HG03025 (cell line): ENCODE data around the gene TMEM50B.
"Not testable (repeated sequence)": the region's sequence is repeated elsewhere in the genome, so short reads cannot be mapped to it uniquely, and the experiment has no call there.

Source experiments
- ATAC-seq: cut with Tn5 transposase; IDR thresholded peaks from one replicate; pipeline ENCODE4 v1.9.1; 2021; ENCODE audit warnings: mild to moderate bottlenecking, moderate library complexity; ENCODE audit not compliant: unreplicated experiment, low FRiP score

Gene TMEM50B

DNA sequence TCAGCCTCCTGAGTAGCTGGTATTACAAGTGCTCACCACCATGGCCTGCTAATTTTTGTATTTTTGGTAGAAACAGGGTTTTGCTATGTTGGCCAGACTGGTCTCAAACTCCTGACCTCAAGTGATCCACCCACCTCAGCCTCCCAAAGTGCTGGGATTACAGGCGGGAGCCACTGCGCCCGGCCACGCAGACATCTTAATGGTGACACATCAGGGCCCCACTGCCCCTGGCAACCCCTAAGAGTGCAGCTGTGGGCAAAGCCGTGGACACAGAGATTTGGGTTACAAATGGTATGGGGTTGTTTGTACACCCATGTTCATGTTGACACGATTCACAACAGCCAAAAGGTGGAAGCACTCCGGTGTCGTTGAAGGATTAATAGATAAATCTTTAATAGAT lies 46.8 kb downstream of the TMEM50B start:
- ATAC-seq: no peak

DNA sequence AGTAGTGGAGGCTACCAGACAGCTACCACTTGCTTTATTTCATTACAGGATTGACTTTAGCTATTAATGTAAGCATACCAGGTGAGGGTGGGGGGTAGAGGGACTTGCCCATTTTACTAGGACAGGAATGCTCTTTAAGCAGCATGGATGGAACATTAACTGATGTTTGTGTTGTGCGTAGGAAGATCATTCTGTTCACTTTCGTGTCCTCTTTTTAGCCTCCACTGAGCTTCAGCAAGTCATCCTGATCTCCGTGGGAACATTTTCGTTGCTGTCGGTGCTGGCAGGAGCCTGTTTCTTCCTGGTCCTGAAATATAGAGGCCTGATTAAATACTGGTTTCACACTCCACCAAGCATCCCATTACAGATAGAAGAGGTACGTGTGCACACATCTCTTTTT lies 47.3 kb downstream of the TMEM50B start:
- no peak for ATAC-seq

DNA sequence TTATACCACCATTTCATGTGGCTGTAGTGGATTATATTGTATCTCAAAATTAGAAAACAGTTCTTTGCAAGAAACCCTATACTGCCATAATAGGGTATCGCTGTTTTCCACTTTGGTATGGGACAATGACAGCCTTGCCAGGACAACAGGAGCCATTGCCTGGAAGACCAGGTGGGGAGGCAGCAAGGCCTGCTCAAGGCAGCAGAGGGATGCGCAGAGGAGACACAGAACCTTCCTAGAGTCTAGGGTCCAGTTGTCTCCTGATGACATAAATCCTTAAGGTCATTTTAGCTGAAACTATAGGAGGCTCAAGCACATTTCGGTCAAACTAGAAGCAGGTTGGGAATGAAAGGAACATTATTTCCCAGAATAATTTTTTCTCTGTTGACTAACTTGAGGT lies 48.9 kb downstream of the TMEM50B start:
- ATAC-seq: no peak

DNA sequence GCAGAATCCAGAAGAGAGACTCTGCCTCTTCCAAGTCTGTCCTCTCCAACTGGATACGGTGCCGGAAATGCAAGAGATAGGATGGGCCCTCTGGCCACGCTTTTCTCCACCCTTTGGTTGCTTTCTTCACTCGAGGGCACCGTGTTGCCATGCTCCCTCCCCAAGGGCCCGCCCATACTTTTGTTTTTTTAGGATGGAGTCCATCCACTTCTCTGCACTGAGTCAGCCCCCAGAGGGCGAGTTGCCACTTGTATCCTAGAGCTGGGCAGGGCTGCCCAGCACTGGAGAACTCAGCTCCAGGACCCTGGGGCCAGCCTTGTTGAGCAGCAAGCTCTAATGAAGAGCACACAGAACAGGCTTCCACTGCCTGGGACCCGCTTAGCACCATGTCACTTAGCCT lies 51.1 kb downstream of the TMEM50B start:
- ATAC-seq: no peak

DNA sequence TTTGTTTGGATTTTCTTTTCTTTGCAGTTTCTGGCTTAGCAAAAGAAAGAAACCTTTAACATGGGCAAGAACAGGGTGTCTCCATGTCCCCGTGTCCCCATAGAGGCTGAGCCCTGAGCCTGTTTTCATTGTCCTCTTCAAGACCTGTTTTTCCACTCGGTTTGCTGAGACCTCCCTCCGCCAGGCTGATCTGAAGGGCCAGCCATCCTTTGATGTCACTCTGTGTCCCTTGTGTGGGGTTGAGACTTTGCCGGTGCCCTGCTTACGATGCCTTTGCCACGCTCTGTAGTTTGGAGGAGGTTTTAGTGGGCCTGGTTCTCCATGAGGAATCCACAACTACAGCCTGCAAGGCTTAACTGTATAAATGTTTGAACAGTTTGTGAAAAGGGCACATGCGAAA lies 52.7 kb downstream of the TMEM50B start:
- ATAC-seq: no peak

DNA sequence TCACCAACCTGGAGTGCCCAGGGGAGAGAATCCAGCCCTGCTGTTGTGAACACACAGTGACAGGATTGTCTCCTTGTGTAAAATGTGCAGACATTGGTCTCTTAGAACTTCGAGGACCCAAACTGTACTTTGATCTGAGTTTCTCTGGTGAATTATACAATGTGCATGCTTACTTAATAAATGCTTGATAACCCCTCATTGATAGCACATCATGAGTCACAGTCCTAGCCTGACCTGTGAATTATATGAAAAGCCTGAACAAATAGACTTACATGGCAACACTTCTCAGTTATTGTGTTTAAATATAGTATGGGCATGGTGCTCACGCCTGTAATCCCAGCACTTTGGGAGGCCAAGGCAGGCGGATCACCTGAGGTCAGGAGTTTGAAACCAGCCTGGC lies 53.9 kb downstream of the TMEM50B start:
- no peak for ATAC-seq

DNA sequence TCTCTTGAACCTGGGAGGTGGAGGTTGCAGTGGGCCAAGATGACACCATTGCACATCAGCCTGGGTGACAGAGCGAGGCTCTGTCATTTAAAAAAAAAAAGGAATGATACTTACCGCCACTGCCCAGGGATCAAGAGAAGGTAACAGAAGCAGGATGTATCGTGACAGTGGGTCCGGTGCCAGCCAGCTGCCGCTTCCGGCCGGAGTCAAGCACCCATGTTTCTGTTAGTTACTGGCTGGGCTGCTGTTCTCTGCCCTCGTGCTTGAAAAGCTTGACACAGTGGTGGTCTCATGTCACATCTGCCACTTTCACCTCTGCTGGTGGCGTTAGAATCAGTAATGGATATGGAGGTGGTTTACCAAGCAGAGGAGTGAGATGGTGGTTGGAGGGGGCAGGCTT lies 55.6 kb downstream of the TMEM50B start:
- no peak for ATAC-seq

DNA sequence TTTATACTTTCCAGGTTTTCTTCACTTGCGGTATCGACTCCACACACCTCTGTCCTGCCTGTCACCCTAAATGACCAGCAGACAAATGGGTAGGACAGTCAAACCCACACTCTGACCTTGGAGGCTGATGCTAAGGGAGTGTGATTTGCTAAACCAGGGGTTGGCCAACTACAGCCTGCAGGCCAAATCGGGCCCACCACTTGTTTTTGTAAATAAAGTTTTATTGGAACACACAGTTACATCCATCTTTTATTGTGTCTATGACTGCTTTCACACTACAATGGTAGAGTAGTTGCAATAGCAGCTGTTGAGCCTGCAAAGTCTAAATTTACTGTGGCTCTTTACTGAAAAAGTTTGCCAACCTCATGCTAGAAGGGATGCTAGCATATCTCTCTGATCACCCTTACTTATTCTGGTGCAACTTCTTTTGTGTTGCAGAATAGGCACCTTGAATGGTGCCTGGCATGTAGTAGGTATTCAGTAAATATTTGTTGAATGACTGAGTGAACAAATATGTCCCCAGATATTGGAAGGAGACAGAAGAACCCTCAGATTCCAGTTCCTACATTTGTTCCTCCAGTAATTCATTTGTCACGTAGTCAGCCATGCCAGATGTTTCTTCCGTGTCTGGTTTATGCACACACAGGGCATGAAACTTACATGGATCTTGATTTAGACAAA lies 57.9 kb downstream of the TMEM50B start:
- ATAC-seq: no peak

DNA sequence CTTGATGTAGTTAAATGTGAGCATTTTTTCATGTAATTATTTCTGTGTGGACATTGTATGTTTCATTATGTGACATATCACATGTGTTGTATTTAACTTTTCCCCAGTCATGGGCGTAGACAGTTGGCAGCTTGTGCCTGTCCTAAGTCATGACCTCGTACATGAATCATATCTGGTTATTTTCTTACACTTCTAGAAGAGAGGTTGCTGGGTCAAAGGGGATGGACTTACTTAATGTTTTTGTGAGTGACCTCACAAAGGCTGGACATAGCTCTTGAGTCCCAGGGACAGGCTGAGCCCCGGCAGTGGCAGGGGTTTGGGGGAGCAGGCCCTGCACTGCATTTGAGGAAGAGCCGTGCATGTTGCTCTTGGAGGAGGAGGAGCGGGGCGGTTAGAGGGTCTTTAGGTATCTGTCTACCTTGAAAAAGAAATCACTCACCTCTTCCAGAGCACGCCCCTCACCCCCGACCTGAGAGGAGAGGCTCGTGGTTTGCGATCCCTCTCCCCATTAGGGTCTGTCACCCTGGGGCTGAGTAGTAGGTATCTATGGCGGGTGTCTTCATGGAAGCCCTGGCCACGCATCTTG lies 60.1 kb downstream of the TMEM50B start:
- ATAC-seq: no peak

DNA sequence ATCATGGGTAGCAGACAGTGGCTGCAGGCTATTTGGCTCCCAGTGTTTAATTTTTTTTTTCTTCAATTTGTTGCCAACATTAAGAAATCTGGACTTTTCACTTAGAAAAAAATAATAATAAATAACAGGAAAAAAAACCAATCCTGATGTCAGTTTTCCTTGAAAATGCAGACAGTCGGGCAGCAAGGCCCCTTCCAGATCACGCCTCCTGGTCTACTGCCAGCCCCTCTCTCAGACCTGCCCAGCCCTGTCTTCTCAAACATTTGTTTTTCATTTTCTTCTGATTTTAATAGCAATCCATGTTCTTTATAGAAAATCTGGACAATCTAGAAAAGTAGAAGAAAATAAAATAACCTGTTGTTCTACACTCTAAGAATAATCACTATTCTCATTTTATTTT lies 61.1 kb downstream of the TMEM50B start:
- ATAC-seq: no peak

DNA sequence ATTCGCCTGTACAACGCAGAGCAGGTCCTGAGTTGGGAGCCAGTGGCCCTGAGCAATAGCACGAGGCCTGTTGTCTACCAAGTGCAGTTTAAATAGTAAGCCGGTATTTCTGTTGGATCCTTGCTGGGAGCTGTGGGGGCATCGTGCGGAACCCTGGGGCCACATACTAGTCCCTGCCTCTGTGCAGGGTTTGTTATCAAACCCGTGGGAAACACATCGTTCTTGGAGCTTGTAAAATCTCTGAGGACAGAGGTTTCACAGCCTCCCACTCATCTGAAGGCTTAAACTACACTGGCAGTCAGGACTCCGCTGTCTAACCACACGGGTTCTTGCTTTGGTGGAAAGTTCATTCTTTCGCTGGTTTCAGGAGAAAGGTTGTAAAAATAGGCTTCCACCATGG lies 64.8 kb downstream of the TMEM50B start:
- ATAC-seq: no peak

DNA sequence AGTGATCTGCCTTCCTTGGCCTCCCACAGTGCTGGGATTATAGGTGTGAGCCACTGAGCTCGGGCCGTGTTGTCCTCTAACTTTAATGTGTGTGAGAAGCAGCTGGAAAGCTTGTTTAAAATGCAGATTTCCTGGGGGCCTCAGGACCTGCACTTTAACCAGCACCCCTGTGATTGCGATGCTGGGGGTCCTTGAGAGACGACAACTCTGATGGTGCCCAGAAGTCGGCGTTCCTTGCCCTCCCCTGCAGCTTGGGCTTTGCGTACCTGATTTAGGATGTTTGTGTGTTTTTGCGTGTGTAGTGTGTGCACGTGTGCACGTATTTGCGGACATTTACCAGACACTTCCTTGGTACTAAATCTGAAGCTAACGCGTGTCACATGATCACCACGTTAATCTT lies 65.7 kb downstream of the TMEM50B start:
- ATAC-seq: no peak

DNA sequence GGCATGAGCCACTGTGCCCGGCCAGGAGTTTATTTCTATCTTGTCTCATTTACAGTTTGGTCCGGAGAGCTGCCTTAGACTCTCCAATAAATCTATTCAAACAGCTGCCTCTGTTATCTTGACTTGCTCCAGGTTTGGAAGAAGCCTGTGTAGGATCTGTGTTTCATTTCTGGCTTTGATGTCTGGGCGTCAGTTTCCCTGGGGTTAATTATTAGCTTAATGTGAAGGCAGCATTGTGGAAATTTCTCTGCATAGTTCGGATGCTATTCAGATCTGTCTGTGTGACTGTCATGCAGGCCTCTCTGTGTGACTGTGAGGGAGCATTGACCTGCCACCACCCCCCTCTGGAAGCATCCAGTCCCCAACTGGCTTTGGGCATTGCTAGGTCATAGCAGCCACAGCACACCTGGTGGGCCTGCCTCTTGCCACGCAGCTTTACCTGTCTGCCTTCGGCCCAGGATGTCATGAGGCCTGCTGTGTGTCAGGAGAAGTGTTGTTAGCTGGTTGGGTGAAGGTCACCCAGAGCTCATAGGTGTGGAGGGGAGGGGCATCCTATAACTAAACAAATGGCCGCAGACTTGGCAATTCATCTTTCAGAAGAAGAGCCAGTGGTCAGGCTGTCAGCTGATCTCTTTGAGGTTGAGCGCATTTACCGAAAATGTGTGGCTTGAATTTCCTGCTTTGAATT lies 66.8 kb downstream of the TMEM50B start:
- ATAC-seq: no peak

DNA sequence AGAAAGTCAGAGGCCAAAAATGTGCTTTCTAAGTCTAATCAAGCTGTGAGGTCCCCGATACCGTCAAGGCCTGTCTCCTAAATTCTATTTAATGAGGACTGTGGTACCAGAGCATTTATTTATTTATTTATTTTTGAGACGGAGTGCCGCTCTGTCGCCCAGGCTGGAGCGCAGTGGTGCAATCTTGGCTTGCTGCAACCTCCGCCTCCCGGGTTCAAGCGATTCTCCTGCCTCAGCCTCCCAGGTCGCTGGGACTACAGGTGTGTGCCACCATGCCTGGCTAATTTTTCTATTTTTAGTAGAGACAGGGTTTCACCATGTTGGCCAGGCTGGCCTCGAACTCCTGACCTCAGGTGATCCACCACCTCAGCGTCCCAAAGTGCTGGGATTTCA lies 67.3 kb downstream of the TMEM50B start:
- not testable (repeated sequence) for ATAC-seq

DNA sequence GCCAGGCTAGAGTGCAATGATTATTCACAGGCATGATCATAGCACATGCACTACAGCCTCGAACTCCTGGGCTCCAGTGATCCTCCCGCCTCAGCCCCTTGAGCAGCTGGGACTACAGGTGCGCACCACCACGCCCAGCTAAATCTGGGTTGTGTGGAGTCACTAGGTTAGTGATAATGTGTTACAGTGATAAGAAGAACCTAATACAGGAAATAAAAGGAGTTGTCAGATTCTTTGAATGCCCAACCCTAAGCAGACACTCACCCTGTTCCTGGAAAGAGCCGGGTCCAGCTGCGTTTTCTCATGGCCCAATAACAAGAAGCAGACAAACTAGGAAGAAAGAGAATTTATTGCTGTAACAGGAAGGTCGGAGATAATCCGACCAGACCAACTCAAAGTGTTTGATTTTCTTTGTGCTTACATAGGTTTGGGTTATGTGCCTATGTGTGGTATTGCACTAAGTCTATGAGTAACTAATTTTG lies 67.8 kb downstream of the TMEM50B start:
- no peak for ATAC-seq

DNA sequence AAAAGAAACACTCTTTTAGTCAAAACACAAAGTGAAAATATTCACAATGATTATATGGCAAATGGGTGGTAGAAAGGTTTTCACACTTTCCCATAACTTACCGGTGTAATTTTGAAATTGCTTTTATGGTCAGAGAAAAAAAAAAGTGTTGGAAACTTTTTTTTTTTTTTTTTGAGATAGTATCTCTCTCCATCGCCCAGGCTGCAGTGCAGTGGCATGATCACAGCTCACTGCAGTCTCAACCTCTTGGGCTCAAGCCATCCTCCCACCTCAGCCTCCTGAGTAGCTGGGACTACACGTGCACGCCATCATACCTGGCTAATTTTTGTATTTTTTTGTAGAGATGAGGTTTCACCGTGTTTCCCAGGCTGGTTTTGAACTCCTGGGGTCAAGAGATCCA lies 73.3 kb downstream of the TMEM50B start:
- ATAC-seq: no peak

DNA sequence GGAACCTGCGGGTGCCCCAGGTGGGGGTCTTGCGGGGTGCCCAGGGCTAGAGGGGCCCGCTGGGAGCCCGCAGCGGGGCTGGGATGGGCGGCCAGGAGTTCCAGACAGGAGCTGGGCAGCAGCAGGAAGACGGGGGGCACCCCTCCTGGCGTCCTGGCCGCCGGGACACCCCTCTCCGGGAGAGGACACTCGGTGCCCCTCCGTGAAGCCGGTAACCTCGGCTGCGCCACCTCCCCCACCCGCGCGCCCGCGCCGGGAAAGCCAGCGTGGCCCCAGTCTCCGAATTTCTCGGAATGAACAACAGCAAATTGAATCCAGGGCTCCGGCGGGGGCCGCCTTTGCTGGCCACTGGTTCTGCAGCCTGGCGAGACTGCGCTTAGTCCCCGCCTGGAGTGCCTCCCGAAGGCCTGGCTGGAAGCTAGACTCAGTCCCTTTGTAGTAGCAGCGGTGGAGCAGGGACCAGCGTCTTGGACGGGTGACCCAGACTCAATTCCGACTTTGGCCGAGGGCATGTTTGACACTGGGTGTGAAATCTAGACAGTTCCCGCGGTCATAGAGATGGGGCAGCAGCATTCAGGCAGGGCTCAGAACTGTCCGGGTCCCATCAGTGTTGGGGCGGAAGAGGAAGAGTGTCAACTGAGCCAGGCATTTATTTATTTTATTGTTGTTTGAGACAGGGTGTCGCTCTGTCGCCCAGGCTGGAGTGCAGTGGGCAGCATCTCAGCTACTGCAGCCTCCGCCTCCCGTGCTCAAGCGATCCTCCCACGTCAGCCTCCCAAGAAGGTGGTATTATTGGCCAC lies 75.8 kb downstream of the TMEM50B start:
- ATAC-seq: no peak

DNA sequence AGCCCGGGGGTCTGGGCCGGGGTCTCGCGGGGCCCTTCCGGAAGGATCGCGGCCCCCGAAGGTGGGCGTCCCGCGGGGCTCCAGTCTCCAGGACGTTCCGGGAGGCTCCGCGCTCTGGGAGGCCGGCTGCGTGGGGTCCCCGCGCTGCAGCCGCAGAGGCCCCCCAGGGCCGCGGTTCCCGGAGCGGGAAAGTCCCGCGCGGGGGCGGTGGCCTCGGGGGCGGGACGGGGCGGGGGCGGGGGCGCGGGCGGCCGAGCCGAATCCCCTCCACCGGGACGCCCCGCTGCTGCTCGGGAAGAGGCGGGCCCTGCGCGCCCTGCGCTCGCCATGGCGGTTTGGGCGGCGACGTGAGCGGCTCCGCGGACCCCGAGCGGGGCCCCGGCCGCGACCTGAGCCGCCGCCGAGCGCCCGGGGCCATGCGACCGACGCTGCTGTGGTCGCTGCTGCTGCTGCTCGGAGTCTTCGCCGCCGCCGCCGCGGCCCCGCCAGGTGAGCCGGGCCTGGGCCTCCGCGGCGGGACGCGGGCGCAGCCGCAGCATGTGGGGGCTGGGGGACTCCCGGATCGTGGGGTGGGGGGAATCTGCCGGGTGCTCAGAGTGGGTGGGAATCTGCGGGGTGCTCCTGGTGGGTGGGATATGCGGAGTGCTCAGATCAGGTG lies 76.5 kb downstream of the TMEM50B start, which contains the start of gene IFNGR2:
IFNGR2 (plus strand) TSS at position 286 of the 658 bp plus-strand sequence; CDS start at position 417, 131 bp downstream.
- no peak for ATAC-seq

DNA sequence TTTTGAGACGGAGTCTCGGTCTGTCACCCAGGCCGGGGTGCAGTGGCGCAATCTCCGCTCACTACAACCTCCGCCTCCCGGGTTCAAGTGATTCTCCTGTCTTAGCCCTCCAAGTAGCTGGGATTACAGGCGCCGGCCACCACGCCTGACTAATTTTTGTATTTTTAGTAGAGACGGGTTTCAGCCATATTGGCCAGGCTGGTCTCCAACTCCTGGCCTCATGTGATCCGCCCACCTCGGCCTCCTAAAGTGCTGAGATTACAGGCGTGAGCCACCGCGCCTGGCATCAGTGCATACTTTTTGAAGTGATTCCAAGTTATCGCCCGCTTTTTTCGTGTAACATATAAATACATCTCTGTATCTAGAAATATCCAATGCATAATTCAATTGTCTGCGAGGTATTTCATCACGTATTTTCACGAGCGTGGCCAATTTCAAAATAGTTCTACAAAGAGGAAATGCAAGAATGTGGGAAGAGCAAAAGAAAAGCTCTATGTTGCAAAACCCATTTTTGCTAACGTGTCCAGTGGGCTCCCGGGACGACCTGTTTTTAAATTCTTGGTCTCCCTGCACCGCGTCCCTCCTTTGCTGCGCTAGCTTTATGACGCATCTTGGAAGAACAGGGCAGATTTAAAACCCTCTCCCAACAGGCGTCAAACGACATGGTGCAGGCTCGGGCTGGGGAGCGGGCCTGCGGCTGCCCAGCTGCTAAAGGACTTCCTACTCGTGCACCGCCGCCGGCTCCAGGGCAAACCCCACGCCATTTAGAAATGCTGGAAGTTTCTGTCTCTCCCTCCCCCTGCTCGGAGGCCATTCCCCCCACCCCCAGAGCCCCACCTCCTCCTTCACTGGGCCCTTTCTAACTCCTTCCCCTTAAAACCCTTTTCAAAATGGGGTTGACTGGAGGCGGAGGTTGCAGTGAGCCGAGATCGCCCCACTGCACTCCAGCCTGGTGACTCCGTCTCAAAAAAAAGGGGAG lies 77.5 kb downstream of the TMEM50B start:
- ATAC-seq: no peak
